ENCODE measurements around the gene NDFIP1.

Gene NDFIP1

GRCh38 chr5:142091922-142092321, 16.7 kb upstream of the NDFIP1 start:
- DNase-seq (ENCODE audit: low read depth, low spot score), result no peak

GRCh38 chr5:142095035-142095434, 13.5 kb upstream of the NDFIP1 start:
- no peak for DNase-seq (ENCODE audit: low read depth, low spot score)

- DNase-seq (ENCODE audit: low read depth, low spot score), result no peak
Observed at GRCh38 chr5:142095651-142096330, 12.8 kb upstream of the NDFIP1 start.

GRCh38 chr5:142096382-142096781, 12.2 kb upstream of the NDFIP1 start:
- DNase-seq (ENCODE audit: low read depth, low spot score), result no peak

GRCh38 chr5:142097681-142098080, 10.9 kb upstream of the NDFIP1 start:
- peak; percentile 52 for DNase-seq (ENCODE audit: low read depth, low spot score)

GRCh38 chr5:142098275-142098674, 10.3 kb upstream of the NDFIP1 start:
- DNase-seq (ENCODE audit: low read depth, low spot score), result no peak

- no peak for DNase-seq (ENCODE audit: low read depth, low spot score)
Observed at GRCh38 chr5:142098931-142099330, 9.6 kb upstream of the NDFIP1 start.

- DNase-seq (ENCODE audit: low read depth, low spot score), result no peak
Observed at GRCh38 chr5:142100307-142100706, 8.3 kb upstream of the NDFIP1 start.

GRCh38 chr5:142102980-142103740, 5.4 kb upstream of the NDFIP1 start:
- DNase-seq (ENCODE audit: low read depth, low spot score), result no peak

GRCh38 chr5:142104491-142104890, 4.1 kb upstream of the NDFIP1 start:
- no peak for DNase-seq (ENCODE audit: low read depth, low spot score)

GRCh38 chr5:142106061-142106460, 2.5 kb upstream of the NDFIP1 start:
- no peak for DNase-seq (ENCODE audit: low read depth, low spot score)

- no peak for DNase-seq (ENCODE audit: low read depth, low spot score)
Observed at GRCh38 chr5:142107036-142107735, 1.4 kb upstream of the NDFIP1 start.

GRCh38 chr5:142107736-142108431, 695 bp upstream of the NDFIP1 start:
- no peak for DNase-seq (ENCODE audit: low read depth, low spot score)

- DNase-seq (ENCODE audit: low read depth, low spot score), result peak; percentile 32
Observed at GRCh38 chr5:142109331-142110045, 909 bp downstream of the NDFIP1 start.

GRCh38 chr5:142110046-142110531, 1.5 kb downstream of the NDFIP1 start:
- DNase-seq (ENCODE audit: low read depth, low spot score), result peak; percentile 14

GRCh38 chr5:142110988-142111687, 2.6 kb downstream of the NDFIP1 start:
- no peak for DNase-seq (ENCODE audit: low read depth, low spot score)

- DNase-seq (ENCODE audit: low read depth, low spot score), result no peak
Observed at GRCh38 chr5:142114687-142115086, 6.1 kb downstream of the NDFIP1 start.

GRCh38 chr5:142115937-142116614, 7.5 kb downstream of the NDFIP1 start:
- DNase-seq (ENCODE audit: low read depth, low spot score), result no peak

GRCh38 chr5:142117579-142118151, 9.1 kb downstream of the NDFIP1 start:
- no peak for DNase-seq (ENCODE audit: low read depth, low spot score)
